Transverse colon (tissue), 4 donors: ENCODE results near the gene C1QL2. TPM values are rescaled to one million over a fixed set of nuclear protein-coding genes. Genes with fewer than 3 reads are reported as not detected.

ENCODE experiments used
- DNase-seq: peaks from one replicate; pipeline ENCODE4 v3.0.0-alpha.2; 2019
- H3K27ac ChIP-seq, 4 donors: fragments of 200-600 bp; sonication (generic); 2 replicates each; pipeline ENCODE4 v1.5.1; 2016 to 2018; ENCODE audit warnings: inconsistent platforms in 4 of 4
- H3K27me3 ChIP-seq: fragments of 200-600 bp; sonication (generic); 2 replicates; pipeline ENCODE4 v1.5.1; 2017; ENCODE audit warnings: inconsistent platforms
- H3K36me3 ChIP-seq, 4 donors: fragments of 200-600 bp; sonication (generic); 2 replicates each; pipeline ENCODE4 v1.5.1; 2017 to 2019; ENCODE audit warnings: inconsistent platforms in 4 of 4
- H3K4me1 ChIP-seq, 4 donors: fragments of 200-600 bp; sonication (generic); 2 replicates each; pipeline ENCODE4 v1.5.1; 2017 to 2020; ENCODE audit warnings: inconsistent platforms in 4 of 4
- H3K4me3 ChIP-seq, 4 donors: fragments of 200-600 bp; sonication (generic); 1 replicate in 1 of 4; 2 replicates in 3 of 4; pipeline versions ENCODE4 v1.5.1 to v1.6.1; 2017 to 2019; ENCODE audit warnings: inconsistent platforms in 4 of 4
- H3K9me3 ChIP-seq, 2 donors: fragments of 200-600 bp; sonication (generic); 2 replicates each; pipeline ENCODE4 v1.5.1; 2017 to 2019; ENCODE audit warnings: inconsistent platforms in 2 of 2
- EP300 ChIP-seq: sonication (generic); formaldehyde crosslinking; IDR thresholded peaks from one replicate; pipeline ENCODE4 v1.6.1; 2017; ENCODE audit warnings: antibody characterized with exemption, low read depth
- POLR2A ChIP-seq: fragments of 450-650 bp; IDR thresholded peaks from one replicate; pipeline ENCODE4 v1.6.1; 2016; ENCODE audit warnings: antibody characterized with exemption, mild to moderate bottlenecking, moderate library complexity
- POLR2AphosphoS5 ChIP-seq, 3 donors: sonication (generic); formaldehyde crosslinking; IDR thresholded peaks; one replicate each; pipeline ENCODE4 v1.6.1; 2016; ENCODE audit warnings: antibody characterized with exemption in 3 of 3
- WGBS, 2 donors: methylation state at CpG; one replicate each; pipeline ENCODE4 v1.1.5; 2018; ENCODE audit warnings: low coverage in 1 of 2; 5-methylcytosine and 5-hydroxymethylcytosine counted together
- in situ Hi-C, 4 donors: fragments of 200-750 bp; cut with MboI; loops; one replicate each; pipeline versions ENCODE4 v1.15.0 to v1.15.1; 2017; ENCODE audit warnings: low sequenced_read_pairs in 3 of 4, low pct_ligation_motif_present in 1 of 4, low pct_unique_long_range_greater_than_20kb in 1 of 4
- intact Hi-C: fragments of 100-400 bp; cut with DNase I; formaldehyde crosslinking; loops from one replicate; pipeline ENCODE4 v1.15.1; 2023; ENCODE audit warnings: low total_unique reads
- total RNA-seq, 4 donors: library from RNA; depleted of rRNA; stranded (reverse); fragments of >200 nt; gene quantifications; one replicate each; pipeline ENCODE4 v1.1.0, GENCODE V29; 2016
- TF ChIP-seq, protein P1 (sequence below), 5 experiments: fragments of 200-600 bp in 3 of 5; fragments of 450-650 bp in 2 of 5; sonication (generic) in 3 of 5; IDR thresholded peaks; 1 replicate in 2 of 5; 2 replicates in 3 of 5; pipeline ENCODE4 v1.5.1; 2016 to 2017; ENCODE audit warnings: antibody characterized with exemption in 5 of 5, inconsistent platforms in 3 of 5, mild to moderate bottlenecking in 2 of 5, moderate library complexity in 1 of 5

The C1QL2 gene
- total RNA-seq, 4 donors from 2014 or later = not detected

DNA sequence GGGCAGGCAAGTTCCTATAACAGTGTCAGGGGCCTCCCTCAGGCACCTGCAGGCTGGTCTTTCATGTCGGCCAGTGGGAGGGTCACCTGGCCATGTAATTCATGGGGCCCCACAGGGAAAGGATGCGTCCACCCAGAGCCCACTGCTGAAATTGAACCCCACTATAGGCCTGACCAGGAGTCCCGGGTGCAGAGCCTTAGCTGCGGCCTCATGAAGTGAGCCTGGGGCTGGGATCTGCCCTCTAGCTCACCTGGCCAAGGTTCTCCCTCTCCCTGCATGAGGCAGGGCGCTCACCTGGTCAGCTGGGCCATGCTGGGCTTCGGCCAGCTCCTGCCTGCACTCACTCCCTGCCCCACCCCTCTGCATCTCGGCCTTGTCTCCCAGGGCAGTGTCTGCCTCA is 41.1 kb downstream of the C1QL2 start:
- DNase-seq = no peak
- Histone ChIP-seq H3K4me1 (no peaks in the 10 kb centered on the region), H3K27ac (no peak overlapping the region), H3K9me3 (no peaks in the 10 kb centered on the region), H3K36me3 (no peaks in the 10 kb centered on the region), H3K4me3 (no peak overlapping the region), H3K27me3 (peaks cover 29% of the 10 kb centered on the region)
- intact Hi-C loops (no loop called here), in situ Hi-C loops (no loop called here)
- TF ChIP-seq, protein P1, sequence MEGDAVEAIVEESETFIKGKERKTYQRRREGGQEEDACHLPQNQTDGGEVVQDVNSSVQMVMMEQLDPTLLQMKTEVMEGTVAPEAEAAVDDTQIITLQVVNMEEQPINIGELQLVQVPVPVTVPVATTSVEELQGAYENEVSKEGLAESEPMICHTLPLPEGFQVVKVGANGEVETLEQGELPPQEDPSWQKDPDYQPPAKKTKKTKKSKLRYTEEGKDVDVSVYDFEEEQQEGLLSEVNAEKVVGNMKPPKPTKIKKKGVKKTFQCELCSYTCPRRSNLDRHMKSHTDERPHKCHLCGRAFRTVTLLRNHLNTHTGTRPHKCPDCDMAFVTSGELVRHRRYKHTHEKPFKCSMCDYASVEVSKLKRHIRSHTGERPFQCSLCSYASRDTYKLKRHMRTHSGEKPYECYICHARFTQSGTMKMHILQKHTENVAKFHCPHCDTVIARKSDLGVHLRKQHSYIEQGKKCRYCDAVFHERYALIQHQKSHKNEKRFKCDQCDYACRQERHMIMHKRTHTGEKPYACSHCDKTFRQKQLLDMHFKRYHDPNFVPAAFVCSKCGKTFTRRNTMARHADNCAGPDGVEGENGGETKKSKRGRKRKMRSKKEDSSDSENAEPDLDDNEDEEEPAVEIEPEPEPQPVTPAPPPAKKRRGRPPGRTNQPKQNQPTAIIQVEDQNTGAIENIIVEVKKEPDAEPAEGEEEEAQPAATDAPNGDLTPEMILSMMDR (IDR thresholded peaks at IDR 0.05) = no peak
- TF ChIP-seq POLR2AphosphoS5 (IDR thresholded peaks at IDR 0.05) (no peak), POLR2A (no peak), EP300 (no peak)
- WGBS, 2 donors = 72% methylated on average over 7 of the region's 7 CpGs; no CpG with 5 or more reads in 1 of the 2 donors

DNA sequence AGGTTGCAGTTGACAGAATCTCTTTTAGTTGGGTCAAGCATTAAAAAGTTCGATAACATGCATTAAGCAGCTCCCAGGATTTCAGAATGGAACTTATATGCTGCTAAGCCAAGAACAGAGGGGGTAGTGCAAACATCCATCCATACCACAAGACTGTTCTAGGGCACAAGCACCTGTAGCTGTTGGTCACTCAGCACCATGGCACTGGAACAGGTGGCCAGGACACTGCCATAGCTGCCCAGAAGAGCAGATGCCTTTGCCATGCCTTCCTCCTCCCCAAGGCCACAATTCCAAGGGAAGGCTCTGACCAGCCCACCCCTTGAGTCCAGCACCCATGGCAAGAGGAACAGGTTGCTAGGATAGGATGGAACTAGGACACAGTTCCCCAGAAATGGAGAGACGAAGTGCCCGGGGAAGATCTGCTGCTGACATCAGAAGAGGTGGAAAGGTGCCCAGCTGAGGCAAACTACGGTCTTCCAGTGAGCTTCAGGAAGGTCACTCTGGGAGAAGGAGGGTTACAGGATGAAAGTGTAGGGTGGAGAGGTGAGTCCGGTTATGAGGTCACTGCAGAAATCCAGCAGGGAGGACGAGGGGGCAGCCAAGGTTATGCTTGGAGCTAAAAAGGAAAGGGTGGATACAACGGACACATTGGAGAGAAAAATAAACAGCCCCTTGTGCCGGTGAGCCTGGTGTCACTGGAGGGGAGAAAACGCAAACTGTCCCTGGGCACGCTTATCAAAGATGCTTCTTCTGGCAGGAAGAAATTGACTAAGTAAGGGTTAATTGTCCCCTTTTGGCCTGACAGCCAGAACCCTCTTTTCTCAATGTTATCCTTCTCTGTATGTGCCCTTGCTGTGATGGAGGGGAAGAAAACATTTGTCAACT is 41.9 kb downstream of the C1QL2 start:
- 50 to 70% methylated on average over 5 to 10 of the region's 10 CpGs for WGBS, 2 donors

DNA sequence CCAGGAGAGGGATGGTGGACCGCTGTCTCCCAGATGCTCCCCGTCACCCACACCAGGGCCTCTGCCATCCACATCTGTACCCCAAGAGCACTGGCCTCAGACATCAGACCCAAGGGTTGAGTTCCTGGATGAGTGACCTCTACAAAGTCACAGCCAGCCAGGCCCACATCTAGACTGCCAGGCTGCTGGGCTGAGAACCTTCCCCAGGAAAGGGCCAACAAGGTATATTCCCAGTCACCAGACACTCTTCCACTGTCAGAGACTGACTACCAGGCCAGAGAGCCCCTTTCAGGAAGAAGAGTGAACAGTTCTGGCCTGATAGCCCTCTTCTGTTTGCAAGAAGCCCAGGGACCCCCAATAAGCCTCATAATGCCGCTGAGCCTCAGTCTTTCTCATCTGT is 44.3 kb downstream of the C1QL2 start:
- H3K36me3 ChIP-seq = no peaks in the 10 kb centered on the region
- H3K9me3 ChIP-seq = peaks cover 0 to 3% of the 10 kb centered on the region in 2 donors
- intact Hi-C loops = no loop called here
- DNase-seq = no peak
- TF ChIP-seq EP300 (no peak), POLR2A (no peak), POLR2AphosphoS5 (IDR thresholded peaks at IDR 0.05) (no peak)
- in situ Hi-C loops = no loop called here
- H3K4me3 ChIP-seq = no peak overlapping the region
- peaks cover 24% of the 10 kb centered on the region for H3K27me3 ChIP-seq
- WGBS, 2 donors = 98% methylated on average over 3 of the region's 3 CpGs; no CpG with 5 or more reads in 1 of the 2 donors
- no peaks in the 10 kb centered on the region for H3K4me1 ChIP-seq
- no peak overlapping the region for H3K27ac ChIP-seq

More for the DNA sequence above, 41.9 kb downstream of the C1QL2 start:
- Histone ChIP-seq H3K36me3 (no peaks in the 10 kb centered on the region), H3K27ac (no peak overlapping the region), H3K9me3 (no peaks in the 10 kb centered on the region), H3K4me1 (no peaks in the 10 kb centered on the region), H3K27me3 (peaks cover 29% of the 10 kb centered on the region), H3K4me3 (no peak overlapping the region)
- intact Hi-C loops (no loop called here), in situ Hi-C loops (no loop called here)
- no peak for DNase-seq
- no peak for TF ChIP-seq POLR2A
- TF ChIP-seq, protein P1 (IDR thresholded peaks at IDR 0.05) = no peak
- TF ChIP-seq EP300 = no peak
- TF ChIP-seq POLR2AphosphoS5 (IDR thresholded peaks at IDR 0.05) = no peak

DNA sequence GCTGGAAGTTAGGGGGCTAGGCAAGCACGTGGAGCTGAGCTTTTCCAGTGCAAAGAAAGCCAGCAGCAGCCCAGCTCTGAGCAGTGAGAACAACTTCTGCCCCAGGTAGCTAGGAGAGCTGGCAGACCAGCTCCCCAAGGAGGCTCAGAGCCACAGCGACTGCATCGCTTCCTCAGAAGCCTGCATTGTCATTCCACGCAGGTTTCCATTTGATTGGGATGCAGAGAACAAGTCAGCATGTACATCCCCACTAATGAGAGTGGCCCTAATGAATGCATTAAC is 45.1 kb downstream of the C1QL2 start:
- peaks cover 0 to 3% of the 10 kb centered on the region in 2 donors for H3K9me3 ChIP-seq
- H3K36me3 ChIP-seq = no peaks in the 10 kb centered on the region
- H3K4me3 ChIP-seq = no peak overlapping the region
- intact Hi-C loops = no loop called here
- no peaks in the 10 kb centered on the region for H3K4me1 ChIP-seq
- TF ChIP-seq POLR2A = no peak
- no peak for TF ChIP-seq EP300
- TF ChIP-seq POLR2AphosphoS5 (IDR thresholded peaks at IDR 0.05) = no peak
- TF ChIP-seq, protein P1 (IDR thresholded peaks at IDR 0.05) = no peak
- DNase-seq = no peak
- no peak overlapping the region for H3K27ac ChIP-seq
- peaks cover 22% of the 10 kb centered on the region for H3K27me3 ChIP-seq
- in situ Hi-C loops = no loop called here
- 53 to 80% methylated on average over 1 to 4 of the region's 4 CpGs for WGBS, 2 donors
